Effector memory CD4-positive, alpha-beta T cell (primary cell): ENCODE data around the gene MVD.

Source experiments
- DNase-seq, 3 donors: peaks; one replicate each; pipeline ENCODE4 v3.0.0-alpha.2; 2020
- H3K27ac ChIP-seq: 2 replicates; pipeline ENCODE4 v1.7.0; 2013; ENCODE audit warnings: mild to moderate bottlenecking, low read length, moderate library complexity; ENCODE audit not compliant: insufficient read depth, poor library complexity, severe bottlenecking
- H3K27me3 ChIP-seq: replicated peaks from 2 replicates; pipeline ENCODE4 v1.7.0; 2013; ENCODE audit warnings: mild to moderate bottlenecking, low read length; ENCODE audit not compliant: insufficient read depth, control insufficient read depth, poor library complexity, severe bottlenecking
- H3K36me3 ChIP-seq: 2 replicates; pipeline ENCODE4 v1.7.0; 2013; ENCODE audit warnings: mild to moderate bottlenecking, low read length, moderate library complexity; ENCODE audit not compliant: control insufficient read depth, insufficient read depth
- H3K4me1 ChIP-seq: 2 replicates; pipeline ENCODE4 v1.7.0; 2013; ENCODE audit warnings: low read length, mild to moderate bottlenecking; ENCODE audit not compliant: control insufficient read depth, insufficient read depth, poor library complexity, severe bottlenecking
- H3K4me3 ChIP-seq: 2 replicates; pipeline ENCODE4 v1.7.0; 2013; ENCODE audit warnings: low read length, low read depth, mild to moderate bottlenecking; ENCODE audit not compliant: insufficient read depth, poor library complexity, severe bottlenecking
- H3K9me3 ChIP-seq: 2 replicates; pipeline ENCODE4 v1.7.0; 2013; ENCODE audit warnings: mild to moderate bottlenecking, low read length, moderate library complexity; ENCODE audit not compliant: control insufficient read depth

The MVD gene

GRCh38 chr16:88618182-88618955 is 44.5 kb downstream of the MVD start:
- Histone ChIP-seq H3K27me3 (no peaks in the 10 kb centered on the region), H3K27ac (peak overlapping the region; percentile 79), H3K36me3 (peaks cover 24% of the 10 kb centered on the region), H3K4me3 (no peak overlapping the region), H3K9me3 (no peaks in the 10 kb centered on the region), H3K4me1 (peaks cover 21% of the 10 kb centered on the region)
- no peak for DNase-seq

GRCh38 chr16:88617268-88618031 is 45.4 kb downstream of the MVD start:
- peaks cover 23% of the 10 kb centered on the region for H3K36me3 ChIP-seq
- no peak overlapping the region for H3K4me3 ChIP-seq
- H3K27ac ChIP-seq, result no peak overlapping the region
- H3K9me3 ChIP-seq, result no peaks in the 10 kb centered on the region
- H3K4me1 ChIP-seq, result peaks cover 21% of the 10 kb centered on the region
- no peak for DNase-seq
- H3K27me3 ChIP-seq, result no peaks in the 10 kb centered on the region

- no peaks in the 10 kb centered on the region for H3K27me3 ChIP-seq
- no peak for DNase-seq
- no peak overlapping the region for H3K27ac ChIP-seq
- peaks cover 20% of the 10 kb centered on the region for H3K4me1 ChIP-seq
- H3K9me3 ChIP-seq, result no peaks in the 10 kb centered on the region
- no peak overlapping the region for H3K4me3 ChIP-seq
- peaks cover 21% of the 10 kb centered on the region for H3K36me3 ChIP-seq
Measured at GRCh38 chr16:88616736-88617135, 46.2 kb downstream of the MVD start.

- H3K4me1 ChIP-seq, result peaks cover 17% of the 10 kb centered on the region
- H3K4me3 ChIP-seq, result no peak overlapping the region
- H3K27ac ChIP-seq, result no peak overlapping the region
- DNase-seq, result no peak
- H3K36me3 ChIP-seq, result peaks cover 25% of the 10 kb centered on the region
- no peaks in the 10 kb centered on the region for H3K27me3 ChIP-seq
- H3K9me3 ChIP-seq, result no peaks in the 10 kb centered on the region
Measured at GRCh38 chr16:88616320-88616719, 46.6 kb downstream of the MVD start.

- Histone ChIP-seq H3K36me3 (peaks cover 38% of the 10 kb centered on the region), H3K27ac (no peak overlapping the region), H3K9me3 (no peaks in the 10 kb centered on the region), H3K4me3 (no peak overlapping the region), H3K4me1 (peaks cover 12% of the 10 kb centered on the region), H3K27me3 (no peaks in the 10 kb centered on the region)
- DNase-seq, result no peak
Measured at GRCh38 chr16:88614818-88615580, 47.9 kb downstream of the MVD start.

GRCh38 chr16:88613911-88614817 is 48.7 kb downstream of the MVD start:
- Histone ChIP-seq H3K4me1 (peaks cover 4% of the 10 kb centered on the region), H3K36me3 (peaks cover 44% of the 10 kb centered on the region), H3K27me3 (no peaks in the 10 kb centered on the region), H3K9me3 (no peaks in the 10 kb centered on the region), H3K4me3 (no peak overlapping the region), H3K27ac (no peak overlapping the region)
- DNase-seq, result no peak

- H3K36me3 ChIP-seq, result peaks cover 49% of the 10 kb centered on the region
- no peaks in the 10 kb centered on the region for H3K27me3 ChIP-seq
- no peak overlapping the region for H3K4me3 ChIP-seq
- H3K4me1 ChIP-seq, result no peaks in the 10 kb centered on the region
- no peak for DNase-seq
- no peak overlapping the region for H3K27ac ChIP-seq
- no peaks in the 10 kb centered on the region for H3K9me3 ChIP-seq
Measured at GRCh38 chr16:88613293-88613692, 49.6 kb downstream of the MVD start.

- Histone ChIP-seq H3K27me3 (no peaks in the 10 kb centered on the region), H3K36me3 (peaks cover 51% of the 10 kb centered on the region), H3K27ac (no peak overlapping the region), H3K4me1 (no peaks in the 10 kb centered on the region), H3K4me3 (no peak overlapping the region), H3K9me3 (no peaks in the 10 kb centered on the region)
- DNase-seq, result no peak
Measured at GRCh38 chr16:88610909-88611812, 51.7 kb downstream of the MVD start.
